ENCODE measurements around the gene NBAS.

The NBAS gene

GRCh38 chr2:15302154-15302553, 259.0 kb downstream of the NBAS start:
- H3K4me3 ChIP-seq (replicated peaks; ENCODE audit: low read depth, low read length), result no peak overlapping the region
- no peak for TF ChIP-seq CTCF (IDR thresholded peaks at IDR 0.05; ENCODE audit: insufficient read depth, low read length, poor library complexity, severe bottlenecking)
- no peaks in the 10 kb centered on the region for H3K27me3 ChIP-seq (replicated peaks; ENCODE audit: control insufficient read depth, insufficient read depth, low read length)
- DNase-seq (ENCODE audit: extremely low read depth, insufficient read length), result no peak
- no peaks in the 10 kb centered on the region; the same call in 1 of the 2 replicates for H3K36me3 ChIP-seq (ENCODE audit: control insufficient read depth, insufficient read depth, low read length)

- no peak for DNase-seq (ENCODE audit: extremely low read depth, insufficient read length)
- Histone ChIP-seq H3K36me3 (ENCODE audit: control insufficient read depth, insufficient read depth, low read length) (no peaks in the 10 kb centered on the region; the same call in 1 of the 2 replicates), H3K27me3 (replicated peaks; ENCODE audit: control insufficient read depth, insufficient read depth, low read length) (no peaks in the 10 kb centered on the region), H3K4me3 (replicated peaks; ENCODE audit: low read depth, low read length) (no peak overlapping the region)
- no peak for TF ChIP-seq CTCF (IDR thresholded peaks at IDR 0.05; ENCODE audit: insufficient read depth, low read length, poor library complexity, severe bottlenecking)
Measured at GRCh38 chr2:15300624-15301573, 260.2 kb downstream of the NBAS start.

GRCh38 chr2:15299904-15300520, 261.1 kb downstream of the NBAS start:
- no peak for DNase-seq (ENCODE audit: extremely low read depth, insufficient read length)
- TF ChIP-seq CTCF (IDR thresholded peaks at IDR 0.05; ENCODE audit: insufficient read depth, low read length, poor library complexity, severe bottlenecking), result no peak
- Histone ChIP-seq H3K4me3 (replicated peaks; ENCODE audit: low read depth, low read length) (no peak overlapping the region), H3K27me3 (replicated peaks; ENCODE audit: control insufficient read depth, insufficient read depth, low read length) (no peaks in the 10 kb centered on the region), H3K36me3 (ENCODE audit: control insufficient read depth, insufficient read depth, low read length) (no peaks in the 10 kb centered on the region; the same call in 1 of the 2 replicates)

- Histone ChIP-seq H3K27me3 (replicated peaks; ENCODE audit: control insufficient read depth, insufficient read depth, low read length) (no peaks in the 10 kb centered on the region), H3K36me3 (ENCODE audit: control insufficient read depth, insufficient read depth, low read length) (peaks cover 3% of the 10 kb centered on the region)
- TF ChIP-seq CTCF (IDR thresholded peaks at IDR 0.05; ENCODE audit: insufficient read depth, low read length, poor library complexity, severe bottlenecking), result no peak
Measured at GRCh38 chr2:15298770-15299169, 262.4 kb downstream of the NBAS start.

GRCh38 chr2:15293262-15293937, 267.7 kb downstream of the NBAS start:
- Histone ChIP-seq H3K27me3 (replicated peaks; ENCODE audit: control insufficient read depth, insufficient read depth, low read length) (no peaks in the 10 kb centered on the region), H3K4me3 (replicated peaks; ENCODE audit: low read depth, low read length) (no peak overlapping the region), H3K36me3 (ENCODE audit: control insufficient read depth, insufficient read depth, low read length) (peaks cover 3% of the 10 kb centered on the region; the same call in 1 of the 2 replicates)
- no peak for DNase-seq (ENCODE audit: extremely low read depth, insufficient read length)
- TF ChIP-seq CTCF (IDR thresholded peaks at IDR 0.05; ENCODE audit: insufficient read depth, low read length, poor library complexity, severe bottlenecking), result no peak

More at GRCh38 chr2:15298770-15299169, 262.4 kb downstream of the NBAS start:
- DNase-seq (ENCODE audit: extremely low read depth, insufficient read length), result no peak
- no peak overlapping the region for H3K4me3 ChIP-seq (replicated peaks; ENCODE audit: low read depth, low read length)
